GM12878 (cell line): ENCODE measurements around the gene VAV2. TPM values are rescaled to one million over a fixed set of nuclear protein-coding genes. Genes with fewer than 3 reads are reported as not detected.

Source experiments
- ATAC-seq: fragments of 200-7000 bp; cut with Tn5 transposase; 3 replicates; pipeline ENCODE4 v1.9.1; 2020; ENCODE audit warnings: mild to moderate bottlenecking, moderate library complexity
- BruUV-seq: library from RNA; stranded (reverse); fragments of 400-500 nt; replicated peaks from 2 replicates; lab custom pipeline; 2021; lab: Mats Ljungman, UMichigan
- CTCF ChIA-PET: fragments of 300-600 bp; sonication (Branson Sonifier 250); formaldehyde crosslinking; extraction: SDS; loops from one replicate; lab custom pipeline; 2021; ENCODE audit warnings: inconsistent platforms; lab: Yijun Ruan, JAX
- POLR2A ChIA-PET: fragments of 350-600 bp; formaldehyde crosslinking; extraction: SDS; loops from one replicate; lab custom pipeline; 2021; ENCODE audit warnings: inconsistent platforms; lab: Charles Lee
- RAD21 ChIA-PET: fragments of 300-600 bp; sonication (Branson Sonifier 250); formaldehyde crosslinking; loops from one replicate; lab custom pipeline; 2023; ENCODE audit warnings: antibody characterized with exemption; ENCODE audit not compliant: unreplicated experiment; lab: Charles Lee
- SMC1A ChIA-PET: fragments of 300-600 bp; sonication (Branson Sonifier 250); formaldehyde crosslinking; loops from one replicate; lab custom pipeline; 2023; ENCODE audit not compliant: unreplicated experiment, uncharacterized antibody; lab: Charles Lee
- DNase-seq: peaks from one replicate; pipeline ENCODE4 v3.0.0-alpha.2; 2011; ENCODE audit warnings: low read depth, low spot score
- FAIRE-seq: peaks from 3 replicates; lab custom pipeline; 2011; peaks lifted over from hg19 to GRCh38; lab: Jason Lieb, UNC
- H2AFZ ChIP-seq: 2 replicates; pipeline ENCODE4 v1.6.0; 2011; ENCODE audit warnings: low read depth, low read length, control low read depth; ENCODE audit not compliant: control insufficient read depth
- H3K27ac ChIP-seq: 2 replicates; pipeline ENCODE4 v1.5.1; 2011; ENCODE audit warnings: control low read depth; ENCODE audit not compliant: control insufficient read depth, insufficient read depth
- H3K27me3 ChIP-seq, 2 experiments: replicated peaks in 1 of 2; 2 replicates each; pipeline versions ENCODE4 v1.6.0 to v1.6.1; 2011; ENCODE audit warnings: low read length in 1 of 2; ENCODE audit not compliant: control insufficient read depth in 2 of 2, insufficient read depth in 2 of 2
- H3K36me3 ChIP-seq, 2 experiments: 2 replicates each; pipeline ENCODE4 v1.5.1; 2011; ENCODE audit warnings: low read length in 1 of 2; ENCODE audit not compliant: control insufficient read depth in 2 of 2, insufficient read depth in 2 of 2
- H3K4me1 ChIP-seq: 2 replicates; pipeline ENCODE4 v1.6.1; 2011; ENCODE audit warnings: mild to moderate bottlenecking, low read length, moderate library complexity, mixed read lengths; ENCODE audit not compliant: control insufficient read depth, insufficient read depth
- H3K4me2 ChIP-seq: 2 replicates; pipeline ENCODE4 v1.6.0; 2011; ENCODE audit warnings: control low read depth; ENCODE audit not compliant: control insufficient read depth, insufficient read depth
- H3K4me3 ChIP-seq: fragments of 200-600 bp; sonication (generic); 2 replicates; pipeline ENCODE4 v1.5.1; 2016
- H3K79me2 ChIP-seq: 2 replicates; pipeline ENCODE4 v1.6.0; 2011; ENCODE audit warnings: low read length; ENCODE audit not compliant: control insufficient read depth, insufficient read depth
- H3K9ac ChIP-seq: 2 replicates; pipeline ENCODE4 v1.8.0; 2011; ENCODE audit warnings: low read length, control low read depth, mixed read lengths; ENCODE audit not compliant: control insufficient read depth, insufficient read depth
- H3K9me3 ChIP-seq: replicated peaks from 3 replicates; pipeline ENCODE4 v1.5.1; 2011; ENCODE audit warnings: mild to moderate bottlenecking, low read length; ENCODE audit not compliant: control insufficient read depth, insufficient read depth
- H4K20me1 ChIP-seq: 2 replicates; pipeline ENCODE4 v1.6.0; 2011; ENCODE audit not compliant: control insufficient read depth, insufficient read depth
- HCFC1 ChIP-seq: fragments of 150-350 bp; IDR thresholded peaks from 2 replicates; pipeline ENCODE4 v1.6.1; 2014; ENCODE audit warnings: low read length
- IKZF1 ChIP-seq: fragments of 450-650 bp; conservative IDR thresholded peaks from 2 replicates; pipeline ENCODE4 v1.6.1; 2017; ENCODE audit warnings: antibody characterized with exemption, mild to moderate bottlenecking
- JUND ChIP-seq: IDR thresholded peaks from 2 replicates; pipeline ENCODE4 v1.6.1; 2012; ENCODE audit warnings: low read depth, mild to moderate bottlenecking, low read length, improper control_type of control experiment, moderate library complexity
- KDM1A ChIP-seq: fragments of 200-600 bp; sonication (generic); IDR thresholded peaks from 2 replicates; pipeline ENCODE4 v1.6.1; 2016; ENCODE audit warnings: borderline replicate concordance
- MXI1 ChIP-seq: fragments of 150-350 bp; IDR thresholded peaks from 2 replicates; pipeline ENCODE4 v1.6.1; 2011; ENCODE audit warnings: low read depth, mild to moderate bottlenecking, inconsistent platforms, low read length, improper control_type of control experiment
- NFYB ChIP-seq: IDR thresholded peaks from 2 replicates; pipeline ENCODE4 v1.6.1; 2011; ENCODE audit warnings: low read depth, mild to moderate bottlenecking, low read length, improper control_type of control experiment, moderate library complexity; ENCODE audit not compliant: insufficient read depth
- PML ChIP-seq: IDR thresholded peaks from 2 replicates; pipeline ENCODE4 v1.6.1; 2012; ENCODE audit warnings: low read length, inconsistent platforms
- RBBP5 ChIP-seq: fragments of 200-600 bp; sonication (generic); conservative IDR thresholded peaks from 2 replicates; pipeline ENCODE4 v1.6.1; 2016
- STAT3 ChIP-seq: IDR thresholded peaks from 2 replicates; pipeline ENCODE4 v1.6.1; 2011; ENCODE audit warnings: low read depth, low read length, improper control_type of control experiment
- TARDBP ChIP-seq: IDR thresholded peaks from 2 replicates; pipeline ENCODE4 v1.6.1; 2016; ENCODE audit warnings: borderline replicate concordance
- ZBTB11 ChIP-seq: fragments of 450-650 bp; formaldehyde crosslinking; IDR thresholded peaks from 2 replicates; pipeline ENCODE4 v1.5.0; 2022; ENCODE audit warnings: mild to moderate bottlenecking, missing genetic modification characterization
- ZBTB4 ChIP-seq: fragments of 450-650 bp; formaldehyde crosslinking; IDR thresholded peaks from 2 replicates; pipeline ENCODE4 v1.4.0; 2022; ENCODE audit warnings: mild to moderate bottlenecking, moderate library complexity
- ZNF207 ChIP-seq: fragments of 450-650 bp; IDR thresholded peaks from 2 replicates; pipeline ENCODE4 v1.6.1; 2014; ENCODE audit warnings: antibody characterized with exemption, mild to moderate bottlenecking, borderline replicate concordance
- ZNF622 ChIP-seq: fragments of 450-650 bp; IDR thresholded peaks from 2 replicates; pipeline ENCODE4 v1.6.1; 2017; ENCODE audit warnings: mild to moderate bottlenecking, inconsistent platforms
- WGBS: methylation state at CpG from one replicate; pipeline ENCODE4 v1.1.6; 2016; ENCODE audit warnings: low lambda C conversion rate; ENCODE audit not compliant: insufficient replicate concordance, insufficient coverage; ENCODE audit errors: missing lambda C conversion rate; 5-methylcytosine and 5-hydroxymethylcytosine counted together
- in situ Hi-C: fragments of 300-500 bp; cut with MboI; formaldehyde crosslinking; loops from 9 replicates; pipeline ENCODE4 v1.14.3; 2018; ENCODE audit warnings: mixed read lengths
- intact Hi-C: fragments of 100-400 bp; cut with micrococcal nuclease; formaldehyde crosslinking; loops from one replicate; pipeline ENCODE4 v1.14.2; 2022; ENCODE audit not compliant: unreplicated experiment
- polyA plus RNA-seq, 11 experiments: library from polyadenylated mRNA; depleted of rRNA in 4 of 11; unstranded in 6 of 11; stranded (reverse) in 5 of 11; fragments of >200 nt; fragmentation: Nextera tagmentation in 4 of 11; fragmentation: Illumina TruSeq in 1 of 11; extraction: Ambion mirVana in 4 of 11; extraction: Trizol in 1 of 11; gene quantifications; 1 replicate in 1 of 11; 2 replicates in 10 of 11; pipeline versions ENCODE4 v1.2.1 to v1.2.3, GENCODE V29; 2011 to 2016; ENCODE audit warnings: inconsistent platforms in 2 of 11, missing spikeins in 2 of 11, low read depth in 1 of 11
- total RNA-seq, 4 experiments: library from RNA; depleted of rRNA in 3 of 4; stranded (reverse); fragments of >200 nt in 3 of 4; fragmentation: Illumina TruSeq in 1 of 4; extraction: Trizol in 1 of 4; gene quantifications; 2 replicates each; pipeline versions ENCODE4 v1.2.1 to v1.2.3, GENCODE V29; 2013 to 2021

The VAV2 gene
- total and polyA plus RNA-seq, 10 of the 15 experiments (the other 5 are each of a cell fraction or from before 2014, with no cell fraction given): 0.13 to 43.9 (median 16.9) TPM

GRCh38 chr9:133987446-133987788 lies 4.7 kb downstream of the VAV2 start (continued):
- no peak for TF ChIP-seq PML
- TF ChIP-seq IKZF1: no peak
- no peak for TF ChIP-seq KDM1A
- TF ChIP-seq RBBP5: no peak
- TF ChIP-seq NFYB: no peak
- TF ChIP-seq, all 136 proteins: peak for 0

GRCh38 chr9:133986774-133987445 lies 5.2 kb downstream of the VAV2 start:
- DNase-seq: no peak
- Histone ChIP-seq H3K27me3 (no peaks in the 10 kb centered on the region), H3K9ac (no peak overlapping the region), H3K79me2 (peaks cover 86% of the 10 kb centered on the region), H4K20me1 (peaks cover 6% of the 10 kb centered on the region; the same call in 1 of the 2 replicates), H3K4me3 (no peak overlapping the region), H3K9me3 (no peaks in the 10 kb centered on the region), H3K4me2 (peak overlapping the region; percentile 62; the same call in 1 of the 2 replicates), H2AFZ (no peak overlapping the region), H3K27ac (no peak overlapping the region), H3K4me1 (peaks cover 6% of the 10 kb centered on the region), H3K36me3 (no peaks in the 10 kb centered on the region; a peak in 3 of 4 replicates)
- WGBS: 86% methylated on average over 13 of the region's 13 CpGs
- SMC1A ChIA-PET: no interaction called here
- intact Hi-C loops (no loop called here), in situ Hi-C loops (no loop called here)
- ATAC-seq: no peak
- RAD21 ChIA-PET: no interaction called here
- POLR2A ChIA-PET: interaction anchor here (0.6 kb wide), 1 partner anchor 19 kb away, joined by 3 read pairs; no protein-coding TSS in a partner anchor
- no TSS peak for BruUV-seq
- CTCF ChIA-PET: no interaction called here
- no peak for FAIRE-seq
- TF ChIP-seq ZBTB11 (CRISPR knock-in tag): no peak
- no peak for TF ChIP-seq MXI1
- no peak for TF ChIP-seq HCFC1
- no peak for TF ChIP-seq TARDBP
- no peak for TF ChIP-seq ZBTB4 (CRISPR knock-in tag)
- TF ChIP-seq ZNF207: no peak
- no peak for TF ChIP-seq JUND
- TF ChIP-seq ZNF622: no peak
- no peak for TF ChIP-seq STAT3
